Measurements from ENCODE around the gene PLOD1. TPM values are rescaled to one million over a fixed set of nuclear protein-coding genes. Genes with fewer than 3 reads are reported as not detected.
A peak's percentile ranks its signal among the peaks of the same experiment; 100 is the strongest.

Gene PLOD1
- total and polyA plus RNA-seq, 2 of the 13 experiments (the other 11 are each of a cell fraction or from before 2014, with no cell fraction given), result 70.1 to 318 TPM

GRCh38 chr1:11929849-11930248 is 4.7 kb upstream of the PLOD1 start (continued):
- TF ChIP-seq, protein P1, sequence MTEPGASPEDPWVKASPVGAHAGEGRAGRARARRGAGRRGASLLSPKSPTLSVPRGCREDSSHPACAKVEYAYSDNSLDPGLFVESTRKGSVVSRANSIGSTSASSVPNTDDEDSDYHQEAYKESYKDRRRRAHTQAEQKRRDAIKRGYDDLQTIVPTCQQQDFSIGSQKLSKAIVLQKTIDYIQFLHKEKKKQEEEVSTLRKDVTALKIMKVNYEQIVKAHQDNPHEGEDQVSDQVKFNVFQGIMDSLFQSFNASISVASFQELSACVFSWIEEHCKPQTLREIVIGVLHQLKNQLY (CRISPR knock-in tag; IDR thresholded peaks at IDR 0.05), result peak; percentile 34; the same call in 1 of the 2 replicates
- 0 out of 2 replicates have a peak, but pooled peaks have one; percentile 36 for TF ChIP-seq GATAD2A (CRISPR knock-in tag; IDR thresholded peaks at IDR 0.05)
- TF ChIP-seq ZNF232 (CRISPR knock-in tag; IDR thresholded peaks at IDR 0.05; ENCODE audit: borderline replicate concordance), result peak; percentile 32; the same call in 1 of the 2 replicates
- TF ChIP-seq GATAD1 (CRISPR knock-in tag; IDR thresholded peaks at IDR 0.05), result 0 out of 2 replicates have a peak, but pooled peaks have one; percentile 28
- TF ChIP-seq FOXP4 (CRISPR knock-in tag; IDR thresholded peaks at IDR 0.05), result peak; percentile 52
- TF ChIP-seq TEAD3 (CRISPR knock-in tag; optimal IDR thresholded peaks at IDR 0.05; ENCODE audit: borderline replicate concordance), result peak; percentile 67
- peak; percentile 48; the same call in 1 of the 2 replicates for TF ChIP-seq IRF2 (CRISPR knock-in tag; IDR thresholded peaks at IDR 0.05)
- no peak for TF ChIP-seq ZNF749 (CRISPR knock-in tag; IDR thresholded peaks at IDR 0.05; ENCODE audit: borderline replicate concordance)
- peak; percentile 66; the same call in 1 of the 2 replicates for TF ChIP-seq TFAP4 (IDR thresholded peaks at IDR 0.05; ENCODE audit: borderline replicate concordance, low read depth)
- TF ChIP-seq, protein P2, sequence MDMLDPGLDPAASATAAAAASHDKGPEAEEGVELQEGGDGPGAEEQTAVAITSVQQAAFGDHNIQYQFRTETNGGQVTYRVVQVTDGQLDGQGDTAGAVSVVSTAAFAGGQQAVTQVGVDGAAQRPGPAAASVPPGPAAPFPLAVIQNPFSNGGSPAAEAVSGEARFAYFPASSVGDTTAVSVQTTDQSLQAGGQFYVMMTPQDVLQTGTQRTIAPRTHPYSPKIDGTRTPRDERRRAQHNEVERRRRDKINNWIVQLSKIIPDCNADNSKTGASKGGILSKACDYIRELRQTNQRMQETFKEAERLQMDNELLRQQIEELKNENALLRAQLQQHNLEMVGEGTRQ (IDR thresholded peaks at IDR 0.05; ENCODE audit: low read depth, low read length), result no peak
- TF ChIP-seq, protein P2 (CRISPR knock-in tag; IDR thresholded peaks at IDR 0.05; ENCODE audit: borderline replicate concordance), result peak; percentile 44; the same call in 1 of the 2 replicates
- TF ChIP-seq CENPT (CRISPR knock-in tag; IDR thresholded peaks at IDR 0.05; ENCODE audit: low read depth), result no peak
- 0 out of 2 replicates have a peak, but pooled peaks have one; percentile 17 for TF ChIP-seq ZGPAT (CRISPR knock-in tag; IDR thresholded peaks at IDR 0.05)
- TF ChIP-seq ZNF614 (CRISPR knock-in tag; IDR thresholded peaks at IDR 0.05; ENCODE audit: borderline replicate concordance), result peak; percentile 25; the same call in 1 of the 2 replicates
- no peak for TF ChIP-seq HNRNPK (IDR thresholded peaks at IDR 0.05; ENCODE audit: low read depth, low read length, poor library complexity, severe bottlenecking)
- TF ChIP-seq ERF (CRISPR knock-in tag; IDR thresholded peaks at IDR 0.05), result peak; percentile 82
- no peak for TF ChIP-seq ZNF121 (CRISPR knock-in tag; IDR thresholded peaks at IDR 0.05)
- TF ChIP-seq HDAC2 (CRISPR knock-in tag; IDR thresholded peaks at IDR 0.05), result 0 out of 2 replicates have a peak, but pooled peaks have one; percentile 41
- TF ChIP-seq DRAP1 (CRISPR knock-in tag; IDR thresholded peaks at IDR 0.05), result peak; percentile 63
- peak; percentile 45 for TF ChIP-seq MNT (IDR thresholded peaks at IDR 0.05)
